Middle frontal gyrus (tissue), 1 donor: ENCODE data around the gene YY2.
"Not testable (repeated sequence)": the region's sequence is repeated elsewhere in the genome, so short reads cannot be mapped to it uniquely, and the experiment has no call there.

ENCODE experiments used
- DNase-seq: peaks from one replicate; pipeline ENCODE4 v3.0.0-alpha.2; 2015; ENCODE audit warnings: low spot score; ENCODE audit errors: extremely low spot score

The YY2 gene

GRCh38 chrX:21855937-21856415 lies at the start of gene YY2:
Gene YY2, plus strand, starts transcription at chrX:21855987. Its CDS starts 498 bp downstream, at chrX:21856485.
- no peak for DNase-seq

- DNase-seq = no peak
These were observed 49.1 kb upstream of the YY2 start for GRCh38 chrX:21806691-21807090.

GRCh38 chrX:21811832-21812231 lies 44.0 kb upstream of the YY2 start:
- DNase-seq = no peak

- no peak for DNase-seq
These were observed 43.2 kb upstream of the YY2 start for GRCh38 chrX:21812628-21813027.

- DNase-seq = no peak
These were observed 42.0 kb upstream of the YY2 start for GRCh38 chrX:21813612-21814368.

- DNase-seq = no peak
These were observed 39.7 kb upstream of the YY2 start for GRCh38 chrX:21816136-21816535.

GRCh38 chrX:21820170-21820569 lies 35.6 kb upstream of the YY2 start:
- DNase-seq = not testable (repeated sequence)

- no peak for DNase-seq
These were observed 33.9 kb upstream of the YY2 start for GRCh38 chrX:21821875-21822274.

GRCh38 chrX:21831496-21831895 lies 24.3 kb upstream of the YY2 start:
- no peak for DNase-seq

- no peak for DNase-seq
These were observed 18.7 kb upstream of the YY2 start for GRCh38 chrX:21837056-21837455.

- DNase-seq = no peak
These were observed 16.9 kb upstream of the YY2 start for GRCh38 chrX:21838937-21839333.

GRCh38 chrX:21839334-21840192 lies 16.2 kb upstream of the YY2 start, which contains the start of gene MBTPS2:
Gene MBTPS2, plus strand, starts transcription at chrX:21839617. Its CDS starts 118 bp downstream, at chrX:21839735.
- DNase-seq = peak; percentile 71

- no peak for DNase-seq
These were observed 15.6 kb upstream of the YY2 start for GRCh38 chrX:21840193-21840545.

GRCh38 chrX:21843179-21843578 lies 12.6 kb upstream of the YY2 start:
- DNase-seq = no peak

GRCh38 chrX:21845096-21845495 lies 10.7 kb upstream of the YY2 start:
- no peak for DNase-seq

GRCh38 chrX:21847342-21847741 lies 8.4 kb upstream of the YY2 start:
- no peak for DNase-seq

GRCh38 chrX:21853578-21853977 lies 2.2 kb upstream of the YY2 start:
- no peak for DNase-seq

- DNase-seq = no peak
These were observed 717 bp downstream of the YY2 start for GRCh38 chrX:21856504-21856903.

GRCh38 chrX:21863241-21863640 lies 7.5 kb downstream of the YY2 start:
- DNase-seq = no peak

- no peak for DNase-seq
These were observed 9.6 kb downstream of the YY2 start for GRCh38 chrX:21865436-21865835.

GRCh38 chrX:21870494-21870893 lies 14.7 kb downstream of the YY2 start:
- no peak for DNase-seq

GRCh38 chrX:21873063-21873775 lies 17.4 kb downstream of the YY2 start:
- DNase-seq = no peak
